AG10803 (cell line): ENCODE measurements around the gene NR4A1.
A peak's percentile ranks its signal among the peaks of the same experiment; 100 is the strongest.

Experiments
- DNase-seq: peaks from one replicate; pipeline ENCODE4 v3.0.0; 2010; ENCODE audit warnings: low read depth
- H3K4me3 ChIP-seq: 2 replicates; pipeline ENCODE4 v1.5.1; 2011; ENCODE audit warnings: mild to moderate bottlenecking, low read length, control low read depth
- CTCF ChIP-seq: conservative IDR thresholded peaks from 2 replicates; pipeline ENCODE4 v1.5.1; 2011; ENCODE audit warnings: mild to moderate bottlenecking, low read length, control low read depth, inconsistent platforms

The NR4A1 gene

GRCh38 chr12:52042706-52043385 is 8.4 kb upstream of the NR4A1 start:
- no peak for DNase-seq
- no peak overlapping the region for H3K4me3 ChIP-seq
- no peak for TF ChIP-seq CTCF

GRCh38 chr12:52043386-52044212 is 7.6 kb upstream of the NR4A1 start:
- no peak for TF ChIP-seq CTCF
- peak; percentile 83 for DNase-seq
- peak overlapping the region; percentile 15 for H3K4me3 ChIP-seq

GRCh38 chr12:52044292-52044983 is 6.8 kb upstream of the NR4A1 start:
- no peak for TF ChIP-seq CTCF
- peak; percentile 98 for DNase-seq
- peak overlapping the region; percentile 15 for H3K4me3 ChIP-seq

GRCh38 chr12:52045794-52046199 is 5.4 kb upstream of the NR4A1 start:
- no peak for DNase-seq
- no peak for TF ChIP-seq CTCF
- no peak overlapping the region for H3K4me3 ChIP-seq

GRCh38 chr12:52046859-52047258 is 4.4 kb upstream of the NR4A1 start:
- TF ChIP-seq CTCF: no peak
- H3K4me3 ChIP-seq: no peak overlapping the region
- DNase-seq: no peak

- H3K4me3 ChIP-seq: no peak overlapping the region
- no peak for DNase-seq
- TF ChIP-seq CTCF: no peak
Observed at GRCh38 chr12:52049286-52049685, 2.0 kb upstream of the NR4A1 start.
